Stimulated activated CD8-positive, alpha-beta memory T cell treated with anti-CD3 and anti-CD28 coated beads, Interleukin-15, amount 100 ng/mL, for 1 hour (primary cell): ENCODE data around the gene AS3MT.

ENCODE experiments used
- DNase-seq: peaks from one replicate; pipeline ENCODE4 v3.0.0-alpha.2; 2020; ENCODE audit warnings: low read depth

AS3MT gene

DNA sequence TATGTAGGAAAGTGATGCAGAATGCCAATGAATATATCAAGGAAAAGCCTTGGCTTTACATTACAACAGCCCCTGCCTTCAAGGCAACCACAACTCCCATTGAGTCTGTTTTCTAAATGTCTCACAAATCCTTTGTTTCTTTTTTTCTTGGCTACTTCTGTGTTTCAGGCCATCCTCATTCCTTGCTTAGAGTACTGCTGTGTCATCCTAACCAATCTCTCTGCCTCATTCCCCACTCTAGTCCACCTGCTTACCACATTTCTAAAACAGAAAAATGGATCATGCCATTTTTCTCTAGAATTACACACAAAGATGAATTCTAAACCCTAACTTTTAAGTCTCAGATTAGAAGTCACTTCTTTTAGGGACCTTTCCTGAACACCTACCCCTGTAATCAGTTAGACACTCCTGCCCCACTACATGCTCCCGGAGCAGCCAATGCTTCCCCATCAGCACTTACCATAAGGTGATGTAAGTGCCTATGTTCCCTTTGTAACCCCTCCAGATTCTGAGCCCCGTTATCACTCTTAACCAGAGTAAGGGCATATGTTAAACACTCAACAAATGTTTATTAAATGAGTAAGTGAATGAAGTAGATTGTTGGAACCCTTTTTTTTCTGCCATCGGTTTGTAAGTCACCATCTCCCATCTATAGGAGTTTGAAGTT lies 12.4 kb upstream of the AS3MT start:
- DNase-seq, result no peak

DNA sequence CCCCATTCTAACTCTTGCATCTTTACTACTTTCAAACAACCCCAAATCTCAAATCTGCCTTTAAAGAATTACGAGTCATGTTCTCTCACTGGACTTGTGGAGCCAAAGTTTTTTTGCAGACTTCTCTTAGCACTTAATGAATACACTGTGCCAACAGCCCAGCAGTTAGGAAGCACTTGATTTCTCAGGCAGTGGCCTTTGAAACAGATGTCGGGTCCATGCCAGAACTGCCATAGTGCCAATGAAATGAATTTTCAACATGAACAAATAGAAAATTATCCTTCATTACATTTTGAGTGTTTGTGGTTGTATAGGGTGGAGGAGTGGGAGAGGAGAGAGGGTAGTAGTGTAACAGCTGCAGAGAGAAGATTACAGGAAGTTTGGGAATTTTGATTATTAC lies 9.4 kb upstream of the AS3MT start:
- DNase-seq, result no peak

DNA sequence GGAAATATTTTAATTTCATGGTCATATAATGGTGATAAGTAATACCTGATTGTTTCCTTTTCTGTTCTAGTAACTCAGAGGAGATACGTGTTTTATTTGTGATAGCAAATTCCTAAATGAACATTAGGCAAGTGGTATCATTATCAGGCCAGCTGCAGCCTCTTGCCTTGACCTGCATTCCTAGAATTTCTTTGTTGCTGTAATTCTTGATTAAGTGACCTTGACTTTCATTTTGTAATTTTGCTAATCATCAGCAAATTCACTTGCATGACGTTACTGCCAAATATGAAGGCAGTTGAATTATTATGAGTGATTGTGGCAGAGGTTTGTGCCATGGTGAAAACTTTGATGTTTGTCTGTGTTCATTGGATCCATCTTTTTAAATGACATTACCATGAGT lies 5.6 kb upstream of the AS3MT start:
- DNase-seq, result no peak

DNA sequence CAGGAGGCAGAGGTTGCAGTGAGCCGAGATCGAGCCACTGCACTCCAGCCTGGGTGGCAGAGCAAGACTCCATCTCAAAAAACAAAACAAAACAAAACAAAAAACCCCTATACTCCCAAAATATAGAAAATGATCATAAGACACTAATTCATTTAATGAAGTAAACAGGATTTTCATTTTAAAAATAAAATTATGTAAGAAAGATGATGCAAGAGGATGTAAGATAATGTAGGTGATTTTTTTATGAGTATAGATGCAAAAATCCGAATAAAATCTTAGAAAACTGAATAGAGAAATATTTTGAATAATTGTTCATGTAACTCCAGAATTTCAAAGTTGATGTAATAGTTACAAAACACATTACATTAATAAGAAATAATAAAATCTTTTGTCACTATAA lies 3.6 kb upstream of the AS3MT start:
- DNase-seq, result no peak

DNA sequence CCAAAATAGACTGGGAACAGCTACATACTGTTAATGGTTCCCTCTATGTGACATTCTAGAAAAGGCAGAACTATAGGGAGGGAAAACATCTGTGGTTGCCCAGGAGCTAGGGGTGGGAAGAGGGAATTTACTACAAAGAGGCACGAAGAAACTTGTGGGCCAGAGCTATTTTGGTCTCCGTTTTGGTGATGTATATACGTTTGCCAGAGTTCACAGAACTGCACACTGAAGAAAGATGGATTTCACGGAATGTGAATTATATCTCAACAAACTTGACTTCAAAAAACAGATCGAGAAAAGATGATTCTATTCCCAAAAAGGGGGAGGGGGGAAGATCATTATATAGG lies 386 bp upstream of the AS3MT start:
- DNase-seq, result no peak

DNA sequence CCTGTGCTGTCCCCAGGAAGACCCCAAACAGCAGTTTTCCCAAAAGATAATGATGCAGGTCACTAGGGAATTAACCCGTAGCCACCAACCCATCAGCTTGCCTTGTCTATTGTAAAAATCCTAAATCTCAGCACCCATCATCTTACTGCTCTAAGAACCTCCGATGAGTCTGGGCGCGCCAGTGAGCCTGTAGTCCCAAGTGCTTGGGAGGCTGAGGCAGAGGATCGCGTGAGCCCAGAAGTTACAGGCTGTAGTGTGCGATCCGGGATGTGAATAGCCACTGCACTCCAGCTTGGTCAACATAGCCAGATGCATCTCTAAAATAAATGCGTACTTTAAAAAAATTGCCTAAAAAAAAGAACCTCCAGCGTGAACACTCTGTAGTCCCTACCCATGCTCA lies 951 bp downstream of the AS3MT start:
- no peak for DNase-seq

DNA sequence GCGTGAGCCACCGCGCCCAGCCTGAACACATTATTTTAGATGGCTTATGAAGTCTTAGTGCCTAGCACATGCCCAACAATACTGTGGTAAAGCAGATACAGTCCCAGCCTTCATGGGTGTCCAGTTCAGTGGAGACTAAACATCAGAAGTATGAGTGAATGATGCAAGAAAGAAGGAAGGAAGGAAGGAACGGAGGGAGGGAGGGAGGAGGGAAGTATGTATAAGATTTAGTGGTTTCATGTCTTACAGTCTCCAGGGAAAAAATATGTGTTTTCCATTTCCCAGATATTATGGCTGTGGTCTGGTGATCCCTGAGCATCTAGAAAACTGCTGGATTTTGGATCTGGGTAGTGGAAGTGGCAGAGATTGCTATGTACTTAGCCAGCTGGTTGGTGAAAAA lies 2.9 kb downstream of the AS3MT start:
- no peak for DNase-seq

DNA sequence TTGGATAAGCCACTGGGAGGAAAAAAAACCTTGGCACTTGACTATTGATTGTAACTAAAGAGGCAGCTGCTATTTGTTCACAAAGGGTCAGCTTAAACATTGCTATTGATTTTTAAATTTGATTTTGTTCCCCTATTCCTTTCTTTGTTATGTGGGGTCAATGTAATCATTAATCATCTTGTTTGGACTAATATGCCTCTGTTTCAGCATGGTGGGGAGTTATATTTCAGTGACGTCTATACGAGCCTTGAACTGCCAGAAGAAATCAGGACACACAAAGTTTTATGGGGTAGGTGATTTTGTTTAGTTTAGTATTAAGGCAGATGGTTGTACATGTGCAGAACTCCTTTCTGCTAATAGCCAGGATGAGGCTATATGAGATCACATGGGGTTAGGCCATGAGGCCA lies 7.5 kb downstream of the AS3MT start:
- DNase-seq, result no peak

DNA sequence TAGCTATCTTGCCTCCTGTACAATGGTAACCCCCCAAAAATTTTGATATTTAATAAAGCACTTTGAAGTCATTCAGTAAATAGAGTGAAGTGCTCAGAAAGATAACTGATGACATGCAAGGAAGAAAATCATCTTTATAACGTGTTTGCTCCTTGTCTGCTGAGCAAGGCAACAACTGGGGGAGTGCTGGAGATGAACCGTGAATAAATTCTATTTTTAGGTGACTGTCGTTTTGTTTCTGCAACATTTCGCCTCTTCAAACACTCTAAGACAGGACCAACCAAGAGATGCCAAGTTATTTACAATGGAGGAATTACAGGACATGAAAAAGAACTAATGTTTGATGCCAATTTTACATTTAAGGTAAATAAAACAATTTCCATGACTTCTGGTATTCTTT lies 9.4 kb downstream of the AS3MT start:
- DNase-seq, result no peak

DNA sequence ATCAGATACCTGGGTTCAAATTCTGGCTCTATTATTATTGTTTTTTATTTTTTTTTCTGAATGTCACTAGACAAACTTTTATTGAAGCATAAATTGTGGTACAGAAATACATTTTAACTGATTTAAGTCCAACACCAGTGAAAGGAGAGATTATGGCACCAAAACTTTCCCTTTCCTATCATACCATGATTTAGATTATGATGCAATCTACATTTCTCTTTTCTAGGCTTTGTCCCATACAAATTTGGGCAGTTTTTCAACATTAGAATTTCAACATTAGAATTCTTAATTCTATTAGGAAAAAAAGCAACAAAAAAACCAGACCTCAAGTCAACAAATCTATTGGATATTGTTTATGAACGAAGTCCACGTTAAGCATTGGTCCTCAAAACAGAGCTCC lies 11.0 kb downstream of the AS3MT start:
- DNase-seq, result no peak

DNA sequence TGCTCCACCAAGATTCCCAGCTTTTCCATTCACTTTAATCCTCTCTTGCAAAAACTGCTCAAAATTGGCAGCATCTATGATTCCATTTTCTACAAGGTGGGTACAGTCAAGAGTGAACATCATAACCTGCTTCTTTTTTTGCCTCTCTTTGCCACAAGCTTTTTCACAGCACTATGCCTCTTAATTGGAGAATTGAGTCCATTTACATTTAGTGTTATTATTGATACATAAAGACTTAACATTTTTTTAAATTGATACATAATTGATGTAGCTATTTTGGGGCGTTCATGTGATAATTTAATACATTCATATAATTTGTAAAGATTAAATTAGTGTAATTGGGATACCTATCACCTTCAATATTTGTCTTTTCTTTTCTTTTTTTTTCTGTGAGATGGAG lies 18.8 kb downstream of the AS3MT start:
- no peak for DNase-seq

DNA sequence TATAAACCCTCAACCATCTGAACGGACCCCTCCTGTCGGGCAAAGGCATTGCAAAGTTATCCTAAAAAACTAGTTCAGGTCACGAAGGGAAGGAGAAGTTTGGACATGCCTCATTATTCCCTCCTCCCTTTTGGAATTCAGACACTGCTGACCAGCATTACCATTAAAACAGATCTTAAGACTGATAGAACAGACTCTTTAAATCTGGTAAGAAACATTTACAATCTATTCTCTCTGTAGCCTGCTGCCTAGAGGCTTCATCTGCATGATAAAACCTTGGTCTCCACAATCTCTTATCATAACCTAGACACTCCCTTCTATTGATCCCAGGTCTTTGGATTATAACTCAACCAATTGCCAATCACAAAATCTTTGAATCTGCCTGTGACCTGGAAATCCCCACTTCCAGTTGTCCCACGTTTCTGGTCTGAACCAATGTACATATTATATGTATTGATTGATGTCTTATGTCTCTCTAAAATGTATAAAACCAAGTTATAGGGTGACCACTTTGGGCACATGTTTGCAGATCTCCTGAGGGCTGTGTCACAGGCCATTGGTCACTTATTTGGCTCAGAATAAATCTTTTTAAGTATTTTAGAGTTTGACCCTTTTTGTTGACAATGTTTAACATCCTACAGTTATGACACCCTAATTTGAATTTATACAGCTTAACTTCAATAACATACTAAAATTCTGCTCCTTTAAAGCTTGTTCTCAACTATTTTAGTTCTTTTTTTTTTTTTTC lies 25.4 kb downstream of the AS3MT start:
- DNase-seq, result no peak

DNA sequence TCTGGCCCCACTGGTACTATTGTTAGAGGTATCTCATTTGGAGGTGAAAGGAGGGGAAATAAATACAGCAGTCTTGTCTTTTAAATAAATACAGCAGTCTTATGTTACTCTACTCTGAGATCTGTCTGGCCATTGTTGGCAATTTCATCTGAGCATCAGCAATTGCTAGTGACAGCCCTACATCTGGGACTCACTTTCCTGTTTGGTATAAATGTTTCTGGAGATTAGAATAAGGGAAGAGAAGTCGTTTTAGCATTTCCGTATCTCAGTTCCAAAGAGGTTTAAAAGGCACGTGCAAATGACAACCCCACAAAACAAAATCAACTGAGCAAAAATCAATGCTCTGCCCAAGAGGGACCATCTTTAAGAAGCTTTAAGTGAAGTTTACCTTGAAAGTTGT lies 30.7 kb downstream of the AS3MT start:
- no peak for DNase-seq

DNA sequence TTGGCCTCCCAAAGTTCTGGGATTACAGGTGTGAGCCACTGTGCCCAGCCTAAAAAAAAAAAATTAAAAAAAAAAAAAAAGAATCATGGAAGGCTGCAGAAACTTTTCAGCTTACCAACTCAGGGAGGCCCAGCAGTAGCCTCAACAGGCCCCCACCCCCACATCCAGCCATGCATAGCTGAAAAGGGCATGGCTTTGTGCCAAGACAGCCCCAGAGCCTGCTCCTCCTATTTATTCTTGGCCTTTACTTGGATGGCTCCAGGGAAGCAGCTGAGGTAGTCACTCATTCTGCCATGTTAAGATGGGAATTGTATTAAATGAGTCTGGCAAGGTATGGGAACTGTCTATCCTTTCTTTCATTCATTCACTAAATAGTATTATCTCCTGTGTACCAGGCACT lies 35.1 kb downstream of the AS3MT start:
- no peak for DNase-seq

DNA sequence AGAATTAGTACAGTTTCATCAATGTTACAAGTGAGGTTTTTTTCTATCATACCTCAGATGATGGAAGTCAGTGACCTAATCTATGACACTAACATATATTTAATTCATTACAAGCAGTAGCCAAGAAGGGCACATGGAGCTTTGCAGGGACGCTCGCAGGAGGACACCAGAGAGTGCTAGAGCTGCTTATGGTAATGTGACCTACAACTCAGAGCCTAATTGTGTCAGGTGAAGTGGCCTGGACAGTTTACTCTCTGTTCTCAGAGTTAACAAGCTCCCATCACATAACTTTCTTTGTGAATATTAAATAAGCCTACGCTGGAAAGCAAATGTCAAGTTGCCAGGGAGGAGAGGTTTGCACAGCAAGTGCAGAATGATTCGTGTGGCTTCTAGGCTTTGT lies 37.2 kb downstream of the AS3MT start:
- DNase-seq, result no peak

DNA sequence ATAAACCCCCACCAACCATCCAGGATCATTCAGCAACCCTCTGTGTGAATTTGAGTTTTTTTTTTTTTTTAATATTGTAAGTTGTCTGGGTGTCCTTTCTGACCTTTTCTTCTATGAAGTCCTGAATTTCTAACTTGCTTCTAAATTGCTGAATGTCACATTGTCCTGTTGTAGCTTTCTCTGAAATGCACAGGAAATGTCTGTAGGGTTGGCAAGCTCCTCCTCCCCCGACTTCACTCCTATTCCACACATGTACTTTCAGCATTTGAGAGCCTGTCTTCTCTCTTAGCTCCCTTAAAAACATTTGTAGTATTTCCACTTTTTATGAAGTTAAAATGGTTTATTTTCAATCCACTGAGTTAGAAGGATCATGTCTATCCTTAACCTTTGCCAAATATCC lies 45.5 kb downstream of the AS3MT start:
- DNase-seq, result no peak

DNA sequence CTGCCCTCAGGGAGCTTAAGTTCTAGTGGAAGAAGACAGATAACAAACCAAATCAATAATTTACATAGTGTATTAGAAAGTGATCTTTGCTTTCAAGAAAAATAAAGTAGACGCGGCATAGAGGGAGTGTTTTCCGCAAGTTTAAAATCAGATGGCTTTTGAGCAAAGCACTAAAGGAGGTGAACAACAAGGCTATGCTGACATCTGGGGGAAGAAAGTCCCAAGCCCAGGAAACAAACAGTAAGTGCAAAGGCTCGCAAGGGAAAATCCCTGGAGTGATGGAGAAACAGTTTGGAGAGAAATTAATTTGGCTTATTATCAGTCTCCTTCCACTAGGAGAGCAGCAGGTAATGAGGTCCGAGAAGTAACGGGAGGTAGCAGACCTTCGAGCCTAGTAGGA lies 46.9 kb downstream of the AS3MT start:
- no peak for DNase-seq

DNA sequence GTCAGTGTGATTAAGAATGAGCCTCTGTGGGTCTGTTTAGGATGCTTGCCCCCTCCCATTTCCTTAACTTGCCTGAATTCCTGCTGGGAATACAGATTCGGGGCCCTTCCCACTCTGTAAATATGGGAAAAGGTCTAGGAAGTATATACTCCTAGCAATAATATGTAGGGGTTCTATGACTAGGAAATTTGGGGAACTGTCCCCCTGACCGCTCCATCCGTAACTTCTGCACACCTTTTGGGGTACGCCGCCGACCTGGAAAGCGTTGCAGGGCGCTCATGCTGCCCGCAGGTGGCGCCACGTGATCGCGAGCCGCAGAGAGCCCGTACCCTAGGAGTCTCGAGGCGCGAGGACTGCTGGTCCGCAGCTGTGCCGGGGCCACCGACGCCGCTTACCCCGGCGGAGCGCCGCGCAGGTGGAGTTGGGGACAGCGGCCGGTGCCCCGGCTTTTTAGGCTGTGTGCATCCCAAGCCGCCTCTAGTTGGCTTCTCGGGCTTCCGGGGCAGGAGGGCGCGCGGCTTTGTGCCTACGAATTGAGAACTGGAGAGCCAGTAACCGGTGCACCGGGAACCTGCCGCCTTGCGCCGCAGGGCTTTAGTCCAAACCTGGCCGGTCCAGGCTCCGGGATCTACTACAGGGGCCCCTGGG lies 48.2 kb downstream of the AS3MT start:
- peak; percentile 66 for DNase-seq

DNA sequence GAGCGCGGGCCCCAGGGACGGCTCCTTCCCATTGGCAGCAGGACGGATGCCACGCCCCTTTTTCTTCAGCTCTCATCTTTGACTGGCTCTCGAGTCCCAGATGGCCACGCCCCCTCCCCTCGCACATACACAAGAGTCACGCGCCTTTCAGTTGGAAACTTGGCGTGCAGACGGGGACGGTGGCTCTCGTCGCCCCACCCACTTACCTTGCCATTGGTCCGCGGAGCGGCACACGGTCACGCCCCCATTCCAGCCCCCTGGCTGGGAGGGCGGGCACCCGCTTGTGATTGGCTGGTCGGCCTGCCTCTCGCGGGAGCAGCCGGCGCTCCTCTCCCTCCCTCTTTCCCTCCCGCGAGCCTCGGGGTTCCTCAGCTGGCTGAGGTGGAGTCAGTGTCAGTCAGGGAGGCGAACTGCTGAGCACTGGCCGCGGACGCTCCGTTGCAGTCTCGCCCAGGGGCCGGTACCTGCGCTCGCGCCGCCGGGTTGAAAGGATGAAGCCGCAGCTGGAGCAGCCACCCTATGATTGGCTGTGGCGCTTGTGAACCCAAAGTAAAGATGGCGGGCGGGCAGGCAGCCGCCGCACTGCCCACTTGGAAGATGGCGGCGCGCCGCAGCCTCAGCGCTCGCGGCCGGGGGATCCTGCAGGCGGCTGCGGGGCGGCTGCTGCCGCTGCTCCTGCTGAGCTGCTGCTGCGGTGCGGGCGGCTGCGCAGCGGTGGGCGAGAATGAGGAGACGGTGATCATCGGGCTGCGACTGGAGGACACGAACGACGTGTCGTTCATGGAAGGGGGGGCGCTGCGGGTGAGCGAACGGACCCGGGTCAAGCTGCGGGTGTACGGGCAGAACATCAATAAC lies 48.9 kb downstream of the AS3MT start, which contains the start of gene CNNM2:
TSS of gene CNNM2 (plus strand) at position 333 of the 855 bp plus-strand sequence. CDS start at position 520, 187 bp downstream.
- DNase-seq, result peak; percentile 98

DNA sequence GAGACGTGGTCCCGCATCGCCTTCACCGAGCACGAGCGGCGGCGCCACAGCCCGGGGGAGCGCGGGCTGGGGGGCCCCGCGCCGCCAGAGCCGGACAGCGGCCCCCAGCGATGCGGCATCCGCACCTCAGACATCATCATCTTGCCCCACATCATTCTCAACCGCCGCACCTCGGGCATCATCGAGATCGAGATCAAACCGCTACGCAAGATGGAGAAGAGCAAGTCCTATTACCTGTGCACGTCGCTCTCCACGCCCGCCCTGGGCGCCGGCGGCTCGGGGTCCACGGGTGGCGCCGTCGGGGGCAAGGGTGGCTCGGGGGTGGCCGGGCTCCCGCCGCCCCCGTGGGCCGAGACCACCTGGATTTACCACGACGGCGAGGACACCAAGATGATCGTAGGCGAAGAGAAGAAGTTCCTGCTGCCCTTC lies 49.6 kb downstream of the AS3MT start:
- DNase-seq, result no peak

DNA sequence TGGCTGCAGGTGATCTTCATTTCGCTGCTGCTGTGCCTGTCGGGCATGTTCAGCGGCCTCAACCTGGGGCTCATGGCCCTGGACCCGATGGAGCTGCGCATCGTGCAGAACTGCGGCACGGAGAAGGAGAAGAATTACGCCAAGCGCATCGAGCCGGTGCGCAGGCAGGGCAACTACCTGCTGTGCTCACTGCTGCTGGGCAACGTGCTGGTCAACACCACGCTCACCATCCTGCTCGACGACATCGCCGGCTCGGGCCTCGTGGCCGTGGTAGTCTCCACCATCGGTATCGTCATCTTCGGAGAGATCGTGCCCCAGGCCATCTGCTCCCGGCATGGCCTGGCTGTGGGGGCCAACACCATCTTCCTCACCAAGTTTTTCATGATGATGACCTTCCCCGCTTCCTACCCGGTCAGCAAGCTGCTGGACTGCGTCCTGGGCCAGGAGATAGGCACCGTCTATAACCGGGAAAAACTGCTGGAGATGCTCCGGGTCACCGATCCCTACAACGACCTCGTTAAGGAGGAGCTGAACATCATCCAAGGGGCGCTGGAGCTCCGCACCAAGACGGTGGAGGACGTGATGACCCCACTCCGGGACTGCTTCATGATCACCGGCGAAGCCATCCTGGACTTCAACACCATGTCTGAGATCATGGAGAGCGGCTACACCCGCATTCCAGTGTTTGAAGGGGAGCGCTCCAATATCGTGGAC lies 50.1 kb downstream of the AS3MT start:
- DNase-seq, result no peak
